PC-3 (cell line): Measurements from ENCODE around the gene DIP2A.

Source experiments
- CTCF ChIP-seq: fragments of 300-600 bp; sonication (generic); conservative IDR thresholded peaks from 2 replicates; pipeline ENCODE4 v1.5.1; 2017; ENCODE audit warnings: antibody characterized with exemption, low read depth, mild to moderate bottlenecking, low read length
- EZH2 ChIP-seq: fragments of 300-600 bp; sonication (generic); IDR thresholded peaks from one replicate; pipeline ENCODE4 v1.6.1; 2017; ENCODE audit warnings: antibody characterized with exemption, mild to moderate bottlenecking, low read length; ENCODE audit not compliant: unreplicated experiment
- EZH2phosphoT487 ChIP-seq: fragments of 300-600 bp; sonication (generic); IDR thresholded peaks from 2 replicates; pipeline ENCODE4 v1.6.1; 2018; ENCODE audit warnings: mild to moderate bottlenecking, antibody characterized with exemption, low read length, borderline replicate concordance

- TF ChIP-seq EZH2: no peak
- no peak for TF ChIP-seq CTCF
- TF ChIP-seq EZH2phosphoT487: no peak
These were observed 86.1 kb downstream of the DIP2A start for GRCh38 chr21:46544824-46545223.
